Activated CD4-positive, alpha-beta T cell treated with anti-CD3 and anti-CD28 coated beads for 36 hours (primary cell): ENCODE data around the gene EEF1AKMT2. TPM values are rescaled to one million over a fixed set of nuclear protein-coding genes. Genes with fewer than 3 reads are reported as not detected.

ENCODE experiments used
- ATAC-seq: fragments of 200-7000 bp; cut with Tn5 transposase; one replicate; pipeline ENCODE4 v1.10.0; 2021; ENCODE audit warnings: mild to moderate bottlenecking, moderate library complexity
- CTCF ChIA-PET: fragments of 350-600 bp; sonication (Branson Sonifier 250); formaldehyde crosslinking; loops from one replicate; lab custom pipeline; 2021; ENCODE audit warnings: antibody characterized with exemption; lab: Charles Lee
- POLR2A ChIA-PET: fragments of 350-600 bp; sonication (Branson Sonifier 250); formaldehyde crosslinking; loops from one replicate; lab custom pipeline; 2021; ENCODE audit warnings: antibody characterized with exemption, inconsistent platforms; lab: Charles Lee
- DNase-seq: peaks from one replicate; pipeline ENCODE4 v3.0.0-alpha.2; 2020
- H3K27ac Mint-ChIP-seq: one replicate; pipeline ENCODE4 v1.8.0; 2021; ENCODE audit warnings: mixed read lengths
- H3K27me3 Mint-ChIP-seq: one replicate; pipeline ENCODE4 v1.8.0; 2021; ENCODE audit warnings: mixed read lengths
- H3K36me3 Mint-ChIP-seq: one replicate; pipeline ENCODE4 v1.8.0; 2021; ENCODE audit warnings: low read depth, mixed read lengths
- H3K4me1 Mint-ChIP-seq: one replicate; pipeline ENCODE4 v1.8.0; 2021; ENCODE audit warnings: mixed read lengths
- H3K4me3 Mint-ChIP-seq: one replicate; pipeline ENCODE4 v1.8.0; 2021; ENCODE audit warnings: mild to moderate bottlenecking, moderate library complexity, mixed read lengths
- H3K9me3 Mint-ChIP-seq: one replicate; pipeline ENCODE4 v1.8.0; 2021; ENCODE audit warnings: low read depth, mixed read lengths
- intact Hi-C, 2 experiments: fragments of 100-400 bp; cut with DNase I in 1 of 2; cut with micrococcal nuclease in 1 of 2; formaldehyde crosslinking; loops; one replicate each; pipeline versions ENCODE4 v1.14.2 to v1.15.1; 2022 to 2024; cut with DNase I, micrococcal nuclease
- total RNA-seq, 2 experiments: library from RNA; stranded (reverse); gene quantifications; one replicate each; pipeline ENCODE4 v1.2.3, GENCODE V29; 2021

The EEF1AKMT2 gene
- total RNA-seq, 2 experiments from 2014 or later = 21.4 to 28.4 TPM

GRCh38 chr10:124712704-124713407 is 78.8 kb downstream of the EEF1AKMT2 start:
- Mint-ChIP-seq H3K27me3 (no peaks in the 10 kb centered on the region), H3K36me3 (peaks cover 14% of the 10 kb centered on the region), H3K27ac (peak overlapping the region; percentile 53), H3K9me3 (no peaks in the 10 kb centered on the region), H3K4me1 (peaks cover 86% of the 10 kb centered on the region), H3K4me3 (no peak overlapping the region)
- ChIA-PET CTCF (interaction anchor here (0.9 to 2.5 kb wide), 6 partner anchors 8 to 28 kb away, joined by 3 to 10 read pairs (median 4); no protein-coding TSS in a partner anchor), POLR2A (no interaction called here)
- intact Hi-C loops = no loop called here
- no peak for DNase-seq
- no peak for ATAC-seq

- intact Hi-C loops = no loop called here
- peaks cover 83% of the 10 kb centered on the region for H3K4me1 Mint-ChIP-seq
- DNase-seq (no peak), ATAC-seq (no peak)
- H3K36me3 Mint-ChIP-seq = peaks cover 6% of the 10 kb centered on the region
- CTCF ChIA-PET = no interaction called here
- no peaks in the 10 kb centered on the region for H3K27me3 Mint-ChIP-seq
- no peak overlapping the region for H3K4me3 Mint-ChIP-seq
- H3K9me3 Mint-ChIP-seq = no peaks in the 10 kb centered on the region
- POLR2A ChIA-PET = no interaction called here
- H3K27ac Mint-ChIP-seq = peak overlapping the region; percentile 15
Observed at GRCh38 chr10:124711145-124711544, 80.5 kb downstream of the EEF1AKMT2 start.

GRCh38 chr10:124710266-124710881 is 81.3 kb downstream of the EEF1AKMT2 start:
- no peak for DNase-seq
- Mint-ChIP-seq H3K27me3 (no peaks in the 10 kb centered on the region), H3K4me3 (no peak overlapping the region), H3K9me3 (no peaks in the 10 kb centered on the region), H3K27ac (peak overlapping the region; percentile 15), H3K36me3 (peaks cover 7% of the 10 kb centered on the region), H3K4me1 (peaks cover 83% of the 10 kb centered on the region)
- ChIA-PET POLR2A (no interaction called here), CTCF (interaction anchor here (0.6 to 1.0 kb wide), 3 partner anchors 8 to 65 kb away, joined by 3 read pairs; no protein-coding TSS in a partner anchor)
- intact Hi-C loops = no loop called here
- no peak for ATAC-seq

- DNase-seq (no peak), ATAC-seq (no peak)
- H3K27me3 Mint-ChIP-seq = no peaks in the 10 kb centered on the region
- H3K27ac Mint-ChIP-seq = no peak overlapping the region
- peaks cover 7% of the 10 kb centered on the region for H3K36me3 Mint-ChIP-seq
- intact Hi-C loops = loop anchor here in 1 of 2 experiments (5.0 kb wide), 1 partner anchor 32 kb away; the partner anchor contains the start of gene FAM53B
- CTCF ChIA-PET = interaction anchor here (0.6 to 1.0 kb wide), 3 partner anchors 8 to 64 kb away, joined by 3 read pairs; no protein-coding TSS in a partner anchor
- H3K4me3 Mint-ChIP-seq = no peak overlapping the region
- no peaks in the 10 kb centered on the region for H3K9me3 Mint-ChIP-seq
- peaks cover 83% of the 10 kb centered on the region for H3K4me1 Mint-ChIP-seq
- POLR2A ChIA-PET = no interaction called here
Observed at GRCh38 chr10:124709861-124710260, 81.8 kb downstream of the EEF1AKMT2 start.

GRCh38 chr10:124708922-124709520 is 82.7 kb downstream of the EEF1AKMT2 start:
- ATAC-seq (no peak), DNase-seq (no peak)
- H3K27me3 Mint-ChIP-seq = no peaks in the 10 kb centered on the region
- CTCF ChIA-PET = interaction anchor here (1.1 to 5.5 kb wide), 3 partner anchors 9 to 32 kb away, joined by 4 to 46 read pairs (median 7); no protein-coding TSS in a partner anchor
- H3K27ac Mint-ChIP-seq = no peak overlapping the region
- H3K36me3 Mint-ChIP-seq = peaks cover 9% of the 10 kb centered on the region
- no peak overlapping the region for H3K4me3 Mint-ChIP-seq
- POLR2A ChIA-PET = interaction anchor here (0.9 kb wide), 1 partner anchor 9 kb away, joined by 4 read pairs; no protein-coding TSS in a partner anchor
- H3K4me1 Mint-ChIP-seq = peaks cover 83% of the 10 kb centered on the region
- no peaks in the 10 kb centered on the region for H3K9me3 Mint-ChIP-seq
- intact Hi-C loops = loop anchor here in 1 of 2 experiments (5.0 kb wide), 1 partner anchor 33 kb away; the partner anchor contains the start of gene FAM53B

GRCh38 chr10:124708246-124708779 is 83.4 kb downstream of the EEF1AKMT2 start:
- Mint-ChIP-seq H3K4me1 (peaks cover 81% of the 10 kb centered on the region), H3K4me3 (no peak overlapping the region), H3K27me3 (no peaks in the 10 kb centered on the region), H3K9me3 (no peaks in the 10 kb centered on the region), H3K27ac (peak overlapping the region; percentile 32), H3K36me3 (peaks cover 9% of the 10 kb centered on the region)
- POLR2A ChIA-PET = no interaction called here
- ATAC-seq = no peak
- intact Hi-C loops = loop anchor here in 1 of 2 experiments (5.0 kb wide), 1 partner anchor 34 kb away; the partner anchor contains the start of gene FAM53B
- DNase-seq = no peak
- CTCF ChIA-PET = interaction anchor here (1.1 to 5.5 kb wide), 4 partner anchors 9 to 33 kb away, joined by 3 to 46 read pairs (median 6); no protein-coding TSS in a partner anchor

Other genes with a start within 250 kb of the EEF1AKMT2 start
- gene FAM53B, start 47.5 kb downstream of the EEF1AKMT2 start, total RNA-seq = 10 to 100 TPM; 13.3 to 13.9 TPM
- gene ABRAXAS2, start 9.9 kb upstream of the EEF1AKMT2 start, total RNA-seq = 10 to 100 TPM; 20.2 to 24.2 TPM
- 10 to 100 TPM in 1 of 2 experiments, 1 to 10 TPM in 1; 8.4 to 10.4 TPM for gene ZRANB1, start 150.2 kb upstream of the EEF1AKMT2 start, total RNA-seq